DMS 273 treated with DMSO at 0.1 percent for 48 hours (cell line): ENCODE results near the gene LMNB1.
"Not testable (repeated sequence)": the region's sequence is repeated elsewhere in the genome, so short reads cannot be mapped to it uniquely, and the experiment has no call there.

Experiments
- DNase-seq: peaks from one replicate; lab custom pipeline; 2025; lab: John Stamatoyannopoulos, UW

LMNB1 gene

GRCh38 chr5:126778675-126779403 lies 1.9 kb downstream of the LMNB1 start:
- no peak for DNase-seq

GRCh38 chr5:126780165-126780827 lies 3.4 kb downstream of the LMNB1 start:
- peak; percentile 53 for DNase-seq

GRCh38 chr5:126788409-126788808 lies 11.5 kb downstream of the LMNB1 start:
- not testable (repeated sequence) for DNase-seq

- DNase-seq, result no peak
Observed at GRCh38 chr5:126793097-126793496, 16.2 kb downstream of the LMNB1 start.

- not testable (repeated sequence) for DNase-seq
Observed at GRCh38 chr5:126793648-126794047, 16.7 kb downstream of the LMNB1 start.

- no peak for DNase-seq
Observed at GRCh38 chr5:126794157-126794828, 17.4 kb downstream of the LMNB1 start.

- no peak for DNase-seq
Observed at GRCh38 chr5:126799780-126800179, 22.8 kb downstream of the LMNB1 start.

- DNase-seq, result no peak
Observed at GRCh38 chr5:126801174-126801991, 24.4 kb downstream of the LMNB1 start.

GRCh38 chr5:126801992-126802294 lies 25.0 kb downstream of the LMNB1 start:
- no peak for DNase-seq

GRCh38 chr5:126805063-126805462 lies 28.1 kb downstream of the LMNB1 start:
- DNase-seq, result no peak

- no peak for DNase-seq
Observed at GRCh38 chr5:126808521-126808988, 31.6 kb downstream of the LMNB1 start.

- no peak for DNase-seq
Observed at GRCh38 chr5:126809916-126810315, 33.0 kb downstream of the LMNB1 start.

GRCh38 chr5:126810596-126811380 lies 33.9 kb downstream of the LMNB1 start:
- DNase-seq, result no peak

GRCh38 chr5:126811515-126812198 lies 34.7 kb downstream of the LMNB1 start:
- DNase-seq, result no peak

GRCh38 chr5:126812199-126812570 lies 35.2 kb downstream of the LMNB1 start:
- DNase-seq, result no peak

- not testable (repeated sequence) for DNase-seq
Observed at GRCh38 chr5:126813799-126814198, 36.9 kb downstream of the LMNB1 start.

- no peak for DNase-seq
Observed at GRCh38 chr5:126814721-126815404, 37.9 kb downstream of the LMNB1 start.

- DNase-seq, result no peak
Observed at GRCh38 chr5:126816649-126817048, 39.7 kb downstream of the LMNB1 start.

- no peak for DNase-seq
Observed at GRCh38 chr5:126818736-126819135, 41.8 kb downstream of the LMNB1 start.

GRCh38 chr5:126819253-126819652 lies 42.3 kb downstream of the LMNB1 start:
- no peak for DNase-seq
